Astrocyte of the spinal cord (primary cell): ENCODE results near the gene MOBP.
"Not testable (repeated sequence)": the region's sequence is repeated elsewhere in the genome, so short reads cannot be mapped to it uniquely, and the experiment has no call there.

ENCODE experiments used
- DNase-seq: peaks from one replicate; pipeline ENCODE4 v3.0.0; 2011; ENCODE audit warnings: low read depth, low spot score
- H3K4me3 ChIP-seq: 2 replicates; pipeline ENCODE4 v1.5.1; 2011; ENCODE audit warnings: low read depth, mild to moderate bottlenecking, low read length, moderate library complexity
- CTCF ChIP-seq: IDR thresholded peaks from 2 replicates; pipeline ENCODE4 v1.5.1; 2012; ENCODE audit warnings: low read depth, mild to moderate bottlenecking, low read length, inconsistent platforms
- in situ Hi-C: cut with HindIII; loops from 2 replicates; pipeline ENCODE4 v1.10.0; 2017; ENCODE audit warnings: low sequenced_read_pairs

Gene MOBP

GRCh38 chr3:39447637-39448483, 19.6 kb upstream of the MOBP start:
- TF ChIP-seq CTCF = peak; percentile 90
- no peak overlapping the region for H3K4me3 ChIP-seq
- in situ Hi-C loops = no loop called here
- DNase-seq = peak; percentile 78

GRCh38 chr3:39448506-39449233, 18.8 kb upstream of the MOBP start:
- no peak for TF ChIP-seq CTCF
- DNase-seq = no peak
- H3K4me3 ChIP-seq = no peak overlapping the region
- in situ Hi-C loops = no loop called here

- no peak for DNase-seq
- no peak for TF ChIP-seq CTCF
- in situ Hi-C loops = no loop called here
- H3K4me3 ChIP-seq = no peak overlapping the region
These were observed 17.7 kb upstream of the MOBP start for GRCh38 chr3:39449796-39450195.

- no peak for TF ChIP-seq CTCF
- in situ Hi-C loops = no loop called here
- DNase-seq = no peak
- no peak overlapping the region for H3K4me3 ChIP-seq
These were observed 14.3 kb upstream of the MOBP start for GRCh38 chr3:39453134-39453533.

- DNase-seq, H3K4me3 ChIP-seq, in situ Hi-C loops: not testable (repeated sequence)
These were observed 13.6 kb upstream of the MOBP start for GRCh38 chr3:39453872-39454271.

GRCh38 chr3:39454591-39455217, 12.8 kb upstream of the MOBP start:
- in situ Hi-C loops = no loop called here
- no peak overlapping the region for H3K4me3 ChIP-seq
- no peak for TF ChIP-seq CTCF
- DNase-seq = no peak
